ENCODE measurements around the gene MRPS35.
A peak's percentile ranks its signal among the peaks of the same experiment; 100 is the strongest.

The MRPS35 gene

GRCh38 chr12:27709932-27710591 lies 570 bp upstream of the MRPS35 start (continued):
- no peak for TF ChIP-seq ZBTB10 (tag by site-specific recombination; IDR thresholded peaks at IDR 0.05)

DNA sequence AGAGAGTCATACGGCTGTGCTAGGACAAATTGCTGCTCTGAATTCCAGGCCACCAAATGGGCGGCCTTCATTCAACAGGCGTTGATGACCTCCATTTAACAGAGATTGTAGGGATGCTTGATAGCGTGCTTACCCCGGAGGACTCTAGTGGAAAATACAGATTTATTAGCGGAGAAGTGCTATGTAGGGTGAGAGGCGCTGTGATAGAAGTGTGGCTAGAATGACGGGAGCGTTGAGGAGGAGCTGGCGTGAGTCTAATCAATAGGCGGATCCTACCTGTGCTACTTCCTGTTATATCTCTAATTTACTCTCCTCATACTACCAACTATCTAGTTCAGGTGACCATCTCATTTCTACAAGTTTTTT lies 668 bp downstream of the MRPS35 start:
- Histone ChIP-seq H3K9me3 (ENCODE audit: control insufficient read depth, insufficient read depth, low read depth, low read length) (no peaks in the 10 kb centered on the region), H3K27ac (ENCODE audit: extremely low read depth, low read depth, low read length) (peak overlapping the region; percentile 64; the same call in 1 of the 2 replicates), H3K36me3 (ENCODE audit: control insufficient read depth in 2 of 2, insufficient read depth in 1 of 2, low read length in 2 of 2) (peaks cover 18 to 22% of the 10 kb centered on the region in 2 experiments), H3K4me3 (ENCODE audit: low read depth, low read length) (peak overlapping the region; percentile 93), H3K4me1 (ENCODE audit: control insufficient read depth, insufficient read depth, low read length) (0 out of 2 replicates have a peak, but pooled peaks cover 2% of the 10 kb centered on the region)
- POLR2A ChIA-PET, result no interaction called here
- CTCF ChIA-PET, result no interaction called here
- TF ChIP-seq ZNF10 (tag by site-specific recombination; IDR thresholded peaks at IDR 0.05), result no peak
- TF ChIP-seq SCRT2 (tag by site-specific recombination; IDR thresholded peaks at IDR 0.05), result peak; percentile 87
- TF ChIP-seq ZNF76 (tag by site-specific recombination; IDR thresholded peaks at IDR 0.05; ENCODE audit: borderline replicate concordance, low read depth), result no peak
- TF ChIP-seq GFI1B (tag by site-specific recombination; IDR thresholded peaks at IDR 0.05), result 0 out of 2 replicates have a peak, but pooled peaks have one; percentile 11
- TF ChIP-seq SCRT1 (tag by site-specific recombination; IDR thresholded peaks at IDR 0.05; ENCODE audit: borderline replicate concordance), result peak; percentile 38; the same call in 1 of the 2 replicates
- TF ChIP-seq ZEB2 (tag by site-specific recombination; IDR thresholded peaks at IDR 0.05), result no peak

GRCh38 chr12:27711967-27712366 lies 1.3 kb downstream of the MRPS35 start:
- ChIA-PET CTCF (interaction anchor here (0.6 kb wide), 1 partner anchor 280 kb away, joined by 3 read pairs; no protein-coding TSS in a partner anchor), POLR2A (no interaction called here)
- Histone ChIP-seq H3K27ac (ENCODE audit: extremely low read depth, low read depth, low read length) (no peak overlapping the region), H3K4me1 (ENCODE audit: control insufficient read depth, insufficient read depth, low read length) (0 out of 2 replicates have a peak, but pooled peaks cover 2% of the 10 kb centered on the region), H3K9me3 (ENCODE audit: control insufficient read depth, insufficient read depth, low read depth, low read length) (no peaks in the 10 kb centered on the region), H3K4me3 (ENCODE audit: low read depth, low read length) (peak overlapping the region; percentile 93), H3K36me3 (ENCODE audit: control insufficient read depth in 2 of 2, insufficient read depth in 1 of 2, low read length in 2 of 2) (peaks cover 25 to 26% of the 10 kb centered on the region in 2 experiments)
- TF ChIP-seq ZNF561 (tag by site-specific recombination; IDR thresholded peaks at IDR 0.05; ENCODE audit: borderline replicate concordance), result no peak
- TF ChIP-seq ZNF184 (tag by site-specific recombination; IDR thresholded peaks at IDR 0.05), result no peak
- TF ChIP-seq ZNF623 (tag by site-specific recombination; IDR thresholded peaks at IDR 0.05), result no peak
- TF ChIP-seq HOXD13 (CRISPR knock-in tag; IDR thresholded peaks at IDR 0.05; ENCODE audit: borderline replicate concordance), result no peak
- TF ChIP-seq ZNF626 (tag by site-specific recombination; IDR thresholded peaks at IDR 0.05), result no peak
- TF ChIP-seq, protein P1, sequence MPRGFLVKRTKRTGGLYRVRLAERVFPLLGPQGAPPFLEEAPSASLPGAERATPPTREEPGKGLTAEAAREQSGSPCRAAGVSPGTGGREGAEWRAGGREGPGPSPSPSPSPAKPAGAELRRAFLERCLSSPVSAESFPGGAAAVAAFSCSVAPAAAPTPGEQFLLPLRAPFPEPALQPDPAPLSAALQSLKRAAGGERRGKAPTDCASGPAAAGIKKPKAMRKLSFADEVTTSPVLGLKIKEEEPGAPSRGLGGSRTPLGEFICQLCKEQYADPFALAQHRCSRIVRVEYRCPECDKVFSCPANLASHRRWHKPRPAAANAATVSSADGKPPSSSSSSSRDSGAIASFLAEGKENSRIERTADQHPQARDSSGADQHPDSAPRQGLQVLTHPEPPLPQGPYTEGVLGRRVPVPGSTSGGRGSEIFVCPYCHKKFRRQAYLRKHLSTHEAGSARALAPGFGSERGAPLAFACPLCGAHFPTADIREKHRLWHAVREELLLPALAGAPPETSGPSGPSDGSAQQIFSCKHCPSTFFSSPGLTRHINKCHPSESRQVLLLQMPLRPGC (tag by site-specific recombination; IDR thresholded peaks at IDR 0.05), result no peak
- TF ChIP-seq ZNF670 (tag by site-specific recombination; IDR thresholded peaks at IDR 0.05; ENCODE audit: low read depth), result no peak
- no peak for TF ChIP-seq ZNF354C (tag by site-specific recombination; IDR thresholded peaks at IDR 0.05; ENCODE audit: borderline replicate concordance, low read depth)
- no peak for TF ChIP-seq ZNF501 (tag by site-specific recombination; IDR thresholded peaks at IDR 0.05)
- no peak for TF ChIP-seq REST (tag by site-specific recombination; IDR thresholded peaks at IDR 0.05)

Data from HEK293 (cell line).